Measurements from ENCODE around the gene FHAD1.

DNA sequence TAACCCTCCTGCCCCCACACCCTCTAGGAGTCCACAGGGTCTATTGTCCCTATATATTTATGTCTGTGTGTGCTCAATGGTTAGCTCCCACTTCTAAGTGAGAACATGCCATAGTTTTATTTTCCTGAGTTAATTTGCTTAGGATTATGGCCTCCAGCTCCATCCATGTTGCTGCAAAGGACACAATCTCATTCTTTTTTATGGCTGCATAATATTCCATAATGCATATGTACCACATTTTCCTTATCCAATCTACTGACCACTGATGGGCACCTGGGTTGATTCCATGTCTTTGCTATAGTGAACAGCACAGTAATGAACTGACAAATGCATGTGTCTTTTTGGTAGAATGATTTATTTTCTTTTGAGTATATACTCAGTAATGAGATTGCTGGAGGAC is 13.3 kb upstream of the FHAD1 start:
- TF ChIP-seq, protein P1, sequence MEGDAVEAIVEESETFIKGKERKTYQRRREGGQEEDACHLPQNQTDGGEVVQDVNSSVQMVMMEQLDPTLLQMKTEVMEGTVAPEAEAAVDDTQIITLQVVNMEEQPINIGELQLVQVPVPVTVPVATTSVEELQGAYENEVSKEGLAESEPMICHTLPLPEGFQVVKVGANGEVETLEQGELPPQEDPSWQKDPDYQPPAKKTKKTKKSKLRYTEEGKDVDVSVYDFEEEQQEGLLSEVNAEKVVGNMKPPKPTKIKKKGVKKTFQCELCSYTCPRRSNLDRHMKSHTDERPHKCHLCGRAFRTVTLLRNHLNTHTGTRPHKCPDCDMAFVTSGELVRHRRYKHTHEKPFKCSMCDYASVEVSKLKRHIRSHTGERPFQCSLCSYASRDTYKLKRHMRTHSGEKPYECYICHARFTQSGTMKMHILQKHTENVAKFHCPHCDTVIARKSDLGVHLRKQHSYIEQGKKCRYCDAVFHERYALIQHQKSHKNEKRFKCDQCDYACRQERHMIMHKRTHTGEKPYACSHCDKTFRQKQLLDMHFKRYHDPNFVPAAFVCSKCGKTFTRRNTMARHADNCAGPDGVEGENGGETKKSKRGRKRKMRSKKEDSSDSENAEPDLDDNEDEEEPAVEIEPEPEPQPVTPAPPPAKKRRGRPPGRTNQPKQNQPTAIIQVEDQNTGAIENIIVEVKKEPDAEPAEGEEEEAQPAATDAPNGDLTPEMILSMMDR (conservative IDR thresholded peaks at IDR 0.05; ENCODE audit: low read length): no peak
- no peak for TF ChIP-seq EZH2phosphoT487 (IDR thresholded peaks at IDR 0.05; ENCODE audit: borderline replicate concordance, low read depth, low read length)
